Left renal cortex interstitium (tissue), 4 donors: Measurements from ENCODE around the gene SUN2. TPM values are rescaled to one million over a fixed set of nuclear protein-coding genes. Genes with fewer than 3 reads are reported as not detected.

ENCODE experiments used
- DNase-seq, 4 donors: peaks; one replicate each; pipeline ENCODE4 v3.0.0-alpha.2; 2013; ENCODE audit warnings: low read depth in 4 of 4, low spot score in 2 of 4, missing footprints in 1 of 4
- polyA plus RNA-seq, 4 donors: library from polyadenylated mRNA; unstranded; fragments of 120-200 nt; gene quantifications; one replicate each; pipeline ENCODE4 v1.2.1, GENCODE V29; 2013; ENCODE audit not compliant: insufficient read length in 4 of 4

The SUN2 gene
- polyA plus RNA-seq, 4 donors, result 46.3 to 70.2 (median 68.5) TPM

DNA sequence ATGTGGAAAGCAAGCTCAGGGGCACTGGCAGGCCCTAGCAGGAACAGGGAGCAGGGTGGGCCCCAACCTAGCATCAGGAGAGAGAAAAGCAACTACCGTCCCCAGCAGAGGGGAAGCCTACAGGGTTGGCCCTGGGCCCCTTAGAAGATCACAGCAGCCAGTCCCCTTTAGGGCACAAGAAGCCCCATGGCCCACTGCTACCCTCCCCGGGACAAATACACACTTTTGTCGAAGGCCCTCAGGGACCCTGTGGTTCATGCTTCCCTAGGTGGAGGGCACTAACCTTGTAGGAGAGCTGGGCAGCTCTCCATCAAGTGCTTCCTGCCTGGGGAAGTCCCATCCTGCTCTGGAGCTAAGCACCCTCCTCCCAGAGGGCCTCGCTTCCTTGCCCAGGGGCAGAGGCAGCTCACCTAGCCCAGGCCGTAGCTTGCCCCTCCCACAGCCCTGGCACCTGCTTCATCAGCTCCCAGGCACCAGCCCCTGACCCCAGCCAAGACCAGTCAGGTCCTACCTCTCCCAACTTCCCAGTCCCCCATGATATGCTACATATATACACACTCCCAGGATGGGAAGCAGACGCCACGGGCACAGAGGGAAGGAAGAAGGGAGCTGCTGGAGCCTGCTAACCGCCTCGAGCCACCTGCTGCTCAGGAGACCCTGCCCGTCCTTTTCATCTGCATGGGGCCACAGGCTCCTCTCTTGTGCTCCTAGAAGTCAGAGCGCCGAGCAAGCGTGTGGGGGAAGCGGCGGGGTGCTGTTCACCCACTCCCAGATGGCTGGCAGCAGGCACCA lies 20.1 kb downstream of the SUN2 start:
- no peak for DNase-seq

- no peak for DNase-seq
These were observed 20.7 kb downstream of the SUN2 start for GRCh38 chr22:38735126-38735464.

GRCh38 chr22:38734421-38735100 lies 21.2 kb downstream of the SUN2 start:
- DNase-seq, result no peak

- DNase-seq, result no peak
These were observed 21.9 kb downstream of the SUN2 start for GRCh38 chr22:38733724-38734381.

GRCh38 chr22:38733329-38733723 lies 22.5 kb downstream of the SUN2 start:
- no peak for DNase-seq

DNA sequence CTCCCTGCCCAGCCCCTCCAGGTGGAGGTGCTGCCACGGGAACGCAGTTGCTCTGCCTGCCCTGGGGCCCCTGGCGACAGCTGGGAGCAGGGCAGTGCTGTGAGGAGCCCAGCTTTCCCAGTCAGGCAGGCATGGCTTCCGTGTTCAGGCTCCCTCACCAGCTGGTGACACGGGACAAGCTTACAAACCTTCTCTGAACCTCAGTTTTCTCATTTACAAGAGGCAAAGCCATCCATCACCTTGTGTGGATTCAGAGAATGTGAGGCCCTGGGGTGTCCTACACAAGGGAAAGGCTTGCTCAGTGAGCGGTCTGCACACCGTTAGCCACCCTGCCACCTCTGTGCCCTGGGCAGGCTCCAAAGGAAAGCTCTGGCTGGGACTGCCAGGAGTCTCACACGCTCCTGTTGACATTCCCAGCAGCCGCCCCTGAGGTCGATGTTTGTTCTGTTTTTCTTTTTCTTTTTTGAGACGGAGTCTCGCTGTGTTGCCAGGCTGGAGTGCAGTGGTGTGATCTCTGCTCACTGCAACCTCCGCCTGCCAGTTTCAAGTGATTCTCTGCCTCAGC lies 23.5 kb downstream of the SUN2 start:
- no peak for DNase-seq

DNA sequence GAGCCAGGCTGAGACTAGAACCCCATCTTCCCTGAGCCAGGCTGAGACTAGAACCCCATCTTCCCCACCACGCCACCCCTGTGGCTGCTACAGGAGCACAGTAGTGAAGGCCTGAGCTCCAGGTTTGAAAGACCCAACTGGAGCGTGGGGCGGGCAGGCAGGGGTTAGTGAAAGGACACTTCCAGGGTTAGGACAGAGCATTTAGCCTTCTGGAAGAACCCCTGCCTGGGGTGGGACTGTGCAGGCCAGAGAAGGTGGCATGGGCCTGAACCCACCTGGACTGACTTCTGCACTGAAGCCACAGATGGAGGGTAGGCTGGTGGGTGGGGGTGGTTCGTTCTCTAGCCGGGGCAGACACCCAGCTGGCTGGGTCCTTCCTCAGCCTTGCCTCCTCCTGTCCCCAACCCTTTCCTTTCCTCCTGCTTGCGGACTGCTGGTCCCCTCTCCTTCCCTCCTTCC lies 24.1 kb downstream of the SUN2 start:
- no peak for DNase-seq

GRCh38 chr22:38730411-38730871 lies 25.4 kb downstream of the SUN2 start:
- no peak for DNase-seq

GRCh38 chr22:38729946-38730345 lies 25.9 kb downstream of the SUN2 start:
- no peak for DNase-seq

DNA sequence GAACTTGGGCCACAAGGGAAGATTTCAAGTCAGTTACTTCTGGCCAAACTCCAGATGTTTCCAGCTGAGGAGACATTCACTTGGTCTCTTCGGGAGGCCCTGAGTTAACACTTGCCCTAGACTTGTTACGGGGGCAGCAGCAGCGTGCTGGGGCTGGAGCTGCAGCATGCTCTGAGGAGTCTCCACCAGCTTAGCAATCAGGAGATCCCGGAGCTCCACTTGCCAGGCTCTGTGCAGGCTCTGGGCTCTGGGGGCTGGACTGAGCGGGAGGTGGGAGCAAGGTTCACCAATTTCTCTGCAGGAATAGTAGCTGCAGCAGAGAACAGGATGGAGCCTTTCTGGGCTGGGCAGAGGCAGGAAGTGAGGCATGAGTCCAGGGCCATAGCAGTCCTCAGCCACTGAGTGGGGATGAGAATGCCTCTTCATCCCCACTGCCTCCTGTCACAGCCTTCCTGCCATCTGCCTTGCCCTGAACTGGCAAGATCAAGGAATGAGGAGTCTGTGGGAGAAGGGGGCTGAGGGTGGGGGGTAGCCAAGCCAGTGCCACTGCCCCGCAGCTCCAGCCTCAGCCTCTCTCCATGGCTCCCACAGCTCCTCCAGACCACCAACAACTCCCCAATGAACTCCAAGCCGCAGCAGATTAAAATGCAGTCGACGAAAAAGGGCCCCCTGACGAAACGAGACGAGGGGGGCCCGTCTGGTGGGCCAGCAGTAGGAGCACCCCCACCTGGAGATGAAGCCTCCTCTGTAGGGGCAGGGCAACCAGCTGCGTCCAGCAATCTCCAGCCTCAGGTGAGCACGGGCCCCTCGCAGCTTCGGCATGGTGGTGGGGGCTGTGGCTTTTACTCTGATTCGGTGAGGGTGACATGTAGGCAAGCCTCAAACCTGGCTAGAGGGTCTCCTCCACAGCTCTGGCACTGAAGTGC lies 26.7 kb downstream of the SUN2 start:
- no peak for DNase-seq

- DNase-seq, result no peak
These were observed 28.0 kb downstream of the SUN2 start for GRCh38 chr22:38727530-38728451.

DNA sequence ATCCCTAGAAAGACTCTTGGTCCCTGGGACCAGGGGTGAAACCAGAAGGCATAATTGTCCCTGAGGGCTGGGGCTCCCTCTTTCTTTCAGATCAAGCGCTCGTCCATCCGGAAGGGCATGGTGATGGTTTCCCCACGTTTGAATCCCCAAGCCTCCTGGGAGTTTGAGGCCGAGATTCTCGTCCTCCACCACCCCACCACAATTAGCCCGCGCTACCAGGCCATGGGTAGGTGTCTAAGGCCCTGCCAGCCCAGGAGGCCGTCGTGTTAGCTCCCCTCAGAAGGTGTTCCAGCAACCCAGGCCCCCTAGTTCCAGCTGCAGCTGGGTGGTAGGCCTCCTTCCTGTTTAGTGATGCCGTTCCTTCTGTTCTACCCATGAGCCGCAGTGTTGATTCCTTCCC lies 28.7 kb downstream of the SUN2 start:
- no peak for DNase-seq

GRCh38 chr22:38725900-38726655 lies 29.7 kb downstream of the SUN2 start:
- DNase-seq, result no peak

DNA sequence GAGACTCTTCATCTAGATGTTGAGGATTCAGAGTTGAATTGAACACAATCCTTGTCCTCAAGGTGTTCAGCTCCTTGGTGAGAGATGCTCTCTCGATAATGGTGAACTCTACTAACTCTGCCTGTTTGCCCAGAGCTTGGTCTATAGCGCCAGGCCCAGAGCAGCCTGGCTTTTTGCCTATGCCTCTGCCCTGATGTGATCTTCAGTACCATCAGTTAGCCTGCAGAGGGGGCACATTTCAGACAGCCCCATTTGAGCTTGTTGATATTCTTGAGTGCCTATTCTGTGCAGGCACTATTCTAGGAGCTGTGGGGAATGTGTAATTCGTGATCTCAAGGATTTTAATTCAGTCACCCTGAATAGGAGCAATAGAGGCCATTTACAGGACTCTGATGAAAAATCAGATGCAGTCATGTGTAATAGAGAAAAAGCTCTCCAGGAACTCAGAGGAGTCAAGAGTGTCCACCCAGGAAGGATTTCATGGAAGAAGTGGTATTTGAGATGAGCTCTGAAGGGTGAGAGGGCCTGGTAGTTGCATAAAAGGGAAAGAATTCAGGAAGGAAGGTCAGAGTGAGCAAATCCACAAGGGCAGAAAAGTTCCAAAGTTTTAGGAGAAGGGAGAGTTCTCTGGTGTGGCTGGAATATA lies 30.7 kb downstream of the SUN2 start:
- no peak for DNase-seq

- no peak for DNase-seq
These were observed 31.6 kb downstream of the SUN2 start for GRCh38 chr22:38724176-38724575.

GRCh38 chr22:38721551-38721950 lies 34.2 kb downstream of the SUN2 start:
- no peak for DNase-seq

GRCh38 chr22:38720350-38720749 lies 35.4 kb downstream of the SUN2 start:
- no peak for DNase-seq

DNA sequence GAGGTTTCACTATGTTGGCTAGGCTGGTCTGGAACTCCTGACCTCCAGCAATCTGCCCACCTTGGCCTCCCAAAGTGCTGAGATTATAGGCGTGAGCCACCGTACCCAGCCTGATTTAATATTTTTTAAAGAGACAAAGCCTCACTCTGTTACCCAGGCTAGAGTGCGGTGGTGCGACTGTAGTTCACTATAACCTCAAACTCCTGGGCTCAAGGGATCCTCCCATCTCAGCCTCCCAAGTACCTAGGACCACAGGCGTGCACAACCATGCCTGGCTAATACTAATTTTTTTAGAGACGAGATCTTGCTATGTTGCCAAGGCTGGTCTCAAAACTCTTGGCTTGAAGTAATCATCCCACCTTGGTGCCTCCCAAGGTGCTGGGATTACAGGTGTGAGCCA lies 36.6 kb downstream of the SUN2 start:
- no peak for DNase-seq
